Neural cell (in vitro differentiated cells): ENCODE data around the gene SALL2. TPM values are rescaled to one million over a fixed set of nuclear protein-coding genes. Genes with fewer than 3 reads are reported as not detected.

ENCODE experiments used
- H2AFZ ChIP-seq: fragments of 200-600, 300-800 bp; sonication (generic), shearing (Covaris generic); 2 replicates; pipeline ENCODE4 v1.6.0; 2014; ENCODE audit warnings: low read depth, mild to moderate bottlenecking, antibody characterized with exemption, low read length, moderate library complexity
- H3F3A ChIP-seq: fragments of 200-600 bp; shearing (Covaris generic); 2 replicates; pipeline ENCODE4 v1.6.1; 2016; ENCODE audit warnings: mild to moderate bottlenecking, moderate library complexity, mixed read lengths, antibody characterized with exemption, low read length; ENCODE audit not compliant: insufficient read depth, poor library complexity, severe bottlenecking
- H3K27ac ChIP-seq: fragments of 200-600, 300-800 bp; sonication (generic), shearing (Covaris generic); 2 replicates; pipeline ENCODE4 v1.5.1; 2014; ENCODE audit warnings: mild to moderate bottlenecking, low read length, moderate library complexity
- H3K27me3 ChIP-seq: fragments of 300-800, 200-600 bp; sonication (generic), shearing (Covaris generic); 2 replicates; pipeline ENCODE4 v1.6.0; 2014; ENCODE audit warnings: mild to moderate bottlenecking, low read depth, low read length, moderate library complexity; ENCODE audit not compliant: insufficient read depth
- H3K36me3 ChIP-seq: fragments of 300-800, 200-600 bp; sonication (generic), shearing (Covaris generic); 2 replicates; pipeline ENCODE4 v1.5.1; 2014; ENCODE audit warnings: mild to moderate bottlenecking, antibody characterized with exemption, low read length, moderate library complexity; ENCODE audit not compliant: insufficient read depth
- H3K4me2 ChIP-seq: fragments of 300-800, 200-600 bp; sonication (generic), shearing (Covaris generic); 2 replicates; pipeline ENCODE4 v1.6.0; 2014; ENCODE audit warnings: mild to moderate bottlenecking, low read length
- H3K4me3 ChIP-seq: fragments of 300-800, 200-600 bp; sonication (generic), shearing (Covaris generic); 2 replicates; pipeline ENCODE4 v1.5.1; 2014; ENCODE audit warnings: mild to moderate bottlenecking, low read length, moderate library complexity
- H3K79me2 ChIP-seq: fragments of 200-600 bp; shearing (Covaris generic); replicated peaks from 2 replicates; pipeline ENCODE4 v1.6.0; 2014; ENCODE audit warnings: mild to moderate bottlenecking, low read length, moderate library complexity; ENCODE audit not compliant: insufficient read depth
- H3K9ac ChIP-seq: fragments of 300-800, 200-600 bp; sonication (generic), shearing (Covaris generic); 2 replicates; pipeline ENCODE4 v1.6.1; 2016; ENCODE audit warnings: mild to moderate bottlenecking, low read length, mixed read lengths
- H3K9me2 ChIP-seq: fragments of 200-600 bp; shearing (Covaris generic); 2 replicates; pipeline ENCODE4 v1.6.1; 2016; ENCODE audit warnings: mild to moderate bottlenecking, low read length, mixed read lengths; ENCODE audit not compliant: insufficient read depth
- H3K9me3 ChIP-seq: fragments of 200-600, 300-800 bp; sonication (generic), shearing (Covaris generic); 2 replicates; pipeline ENCODE4 v1.6.1; 2016; ENCODE audit warnings: mild to moderate bottlenecking, mixed run types, low read length, moderate library complexity, mixed read lengths
- H4K20me1 ChIP-seq: fragments of 200-600 bp; shearing (Covaris generic); 2 replicates; pipeline ENCODE4 v1.6.1; 2016; ENCODE audit warnings: mild to moderate bottlenecking, mixed run types; ENCODE audit not compliant: insufficient read depth
- EP300 ChIP-seq: fragments of 450-650 bp; conservative IDR thresholded peaks from 2 replicates; pipeline ENCODE4 v1.6.1; 2014; ENCODE audit warnings: antibody characterized with exemption, mild to moderate bottlenecking, moderate library complexity; ENCODE audit not compliant: poor library complexity, severe bottlenecking
- EZH2 ChIP-seq: fragments of 200-600, 300-800 bp; shearing (Covaris generic), sonication (generic); IDR thresholded peaks from 2 replicates; pipeline ENCODE4 v1.6.1; 2014; ENCODE audit warnings: antibody characterized with exemption, low read length, borderline replicate concordance, mild to moderate bottlenecking; ENCODE audit not compliant: insufficient read depth, poor library complexity, severe bottlenecking
- MXI1 ChIP-seq: fragments of 450-650 bp; conservative IDR thresholded peaks from 2 replicates; pipeline ENCODE4 v1.6.1; 2014; ENCODE audit warnings: antibody characterized with exemption, mild to moderate bottlenecking; ENCODE audit not compliant: poor library complexity, severe bottlenecking
- POLR2AphosphoS5 ChIP-seq: IDR thresholded peaks from 2 replicates; pipeline ENCODE4 v1.6.1; 2012
- RAD21 ChIP-seq: fragments of 450-650 bp; conservative IDR thresholded peaks from 2 replicates; pipeline ENCODE4 v1.6.1; 2014; ENCODE audit warnings: antibody characterized with exemption, mild to moderate bottlenecking, moderate library complexity
- SMC3 ChIP-seq: fragments of 450-650 bp; conservative IDR thresholded peaks from 2 replicates; pipeline ENCODE4 v1.6.1; 2014; ENCODE audit warnings: antibody characterized with exemption, mild to moderate bottlenecking, moderate library complexity; ENCODE audit not compliant: poor library complexity
- TAF1 ChIP-seq: IDR thresholded peaks from 2 replicates; pipeline ENCODE4 v1.6.1; 2012; ENCODE audit warnings: low read depth
- polyA plus RNA-seq: library from polyadenylated mRNA; depleted of rRNA; stranded (reverse); fragments of >200 nt; gene quantifications from 2 replicates; pipeline ENCODE4 v1.2.3, GENCODE V29; 2014
- TF ChIP-seq, protein P1 (sequence below): fragments of 450-650 bp; IDR thresholded peaks from 2 replicates; pipeline ENCODE4 v1.5.1; 2014; ENCODE audit warnings: antibody characterized with exemption, mild to moderate bottlenecking, moderate library complexity; ENCODE audit not compliant: poor library complexity, severe bottlenecking
- TF ChIP-seq, protein P2 (sequence below): IDR thresholded peaks from 2 replicates; pipeline ENCODE4 v1.6.1; 2012; ENCODE audit warnings: borderline replicate concordance

SALL2 gene
- polyA plus RNA-seq, 1 donor from 2014 or later, result 23.6 TPM

DNA sequence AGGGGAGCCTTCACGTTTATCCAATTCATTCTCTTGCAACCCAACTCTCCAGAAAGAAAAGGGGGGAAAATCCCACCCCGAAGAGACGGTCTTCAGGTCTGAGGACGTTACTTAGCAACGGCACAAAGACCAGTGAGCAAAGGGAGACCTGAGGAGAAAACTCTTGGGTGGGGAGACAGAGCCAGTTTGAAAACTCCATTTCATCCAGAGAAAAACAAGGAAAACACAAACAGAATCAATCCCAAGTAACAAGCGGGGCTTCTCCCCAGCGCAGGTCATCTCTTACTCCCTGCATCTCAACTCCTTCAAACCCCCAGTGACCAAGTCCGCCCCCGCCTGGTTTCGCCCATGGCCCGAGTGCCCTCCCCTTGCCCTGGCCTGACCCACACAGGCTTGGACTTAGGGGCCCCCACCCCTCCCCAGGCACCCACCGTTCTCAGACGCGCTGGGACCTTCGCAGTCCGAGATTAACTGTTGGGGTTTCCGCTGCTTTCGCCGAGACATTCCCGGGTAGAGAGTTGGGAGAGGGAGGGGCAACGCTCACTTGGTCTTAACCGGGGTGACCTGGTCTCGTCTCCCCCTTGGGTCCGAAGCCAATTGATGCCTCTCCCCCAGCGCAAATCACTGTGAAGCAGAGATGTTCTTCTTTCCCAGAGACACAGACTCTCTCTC lies 10.4 kb upstream of the SALL2 start:
- Histone ChIP-seq H2AFZ (peak overlapping the region; percentile 41), H3K9me3 (no peaks in the 10 kb centered on the region), H3K27me3 (no peaks in the 10 kb centered on the region), H3K4me2 (peak overlapping the region; percentile 84), H3F3A (no peaks in the 10 kb centered on the region), H4K20me1 (no peaks in the 10 kb centered on the region), H3K36me3 (no peaks in the 10 kb centered on the region), H3K79me2 (peaks cover 54% of the 10 kb centered on the region), H3K9ac (peak overlapping the region; percentile 62), H3K9me2 (no peaks in the 10 kb centered on the region), H3K4me3 (peak overlapping the region; percentile 74), H3K27ac (no peak overlapping the region)
- no peak for TF ChIP-seq POLR2AphosphoS5
- TF ChIP-seq, protein P1, sequence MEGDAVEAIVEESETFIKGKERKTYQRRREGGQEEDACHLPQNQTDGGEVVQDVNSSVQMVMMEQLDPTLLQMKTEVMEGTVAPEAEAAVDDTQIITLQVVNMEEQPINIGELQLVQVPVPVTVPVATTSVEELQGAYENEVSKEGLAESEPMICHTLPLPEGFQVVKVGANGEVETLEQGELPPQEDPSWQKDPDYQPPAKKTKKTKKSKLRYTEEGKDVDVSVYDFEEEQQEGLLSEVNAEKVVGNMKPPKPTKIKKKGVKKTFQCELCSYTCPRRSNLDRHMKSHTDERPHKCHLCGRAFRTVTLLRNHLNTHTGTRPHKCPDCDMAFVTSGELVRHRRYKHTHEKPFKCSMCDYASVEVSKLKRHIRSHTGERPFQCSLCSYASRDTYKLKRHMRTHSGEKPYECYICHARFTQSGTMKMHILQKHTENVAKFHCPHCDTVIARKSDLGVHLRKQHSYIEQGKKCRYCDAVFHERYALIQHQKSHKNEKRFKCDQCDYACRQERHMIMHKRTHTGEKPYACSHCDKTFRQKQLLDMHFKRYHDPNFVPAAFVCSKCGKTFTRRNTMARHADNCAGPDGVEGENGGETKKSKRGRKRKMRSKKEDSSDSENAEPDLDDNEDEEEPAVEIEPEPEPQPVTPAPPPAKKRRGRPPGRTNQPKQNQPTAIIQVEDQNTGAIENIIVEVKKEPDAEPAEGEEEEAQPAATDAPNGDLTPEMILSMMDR, result no peak
- TF ChIP-seq EZH2, result no peak
- TF ChIP-seq TAF1, result no peak
- TF ChIP-seq RAD21, result no peak
- no peak for TF ChIP-seq MXI1
- TF ChIP-seq SMC3, result no peak
- no peak for TF ChIP-seq EP300
- TF ChIP-seq, protein P2, sequence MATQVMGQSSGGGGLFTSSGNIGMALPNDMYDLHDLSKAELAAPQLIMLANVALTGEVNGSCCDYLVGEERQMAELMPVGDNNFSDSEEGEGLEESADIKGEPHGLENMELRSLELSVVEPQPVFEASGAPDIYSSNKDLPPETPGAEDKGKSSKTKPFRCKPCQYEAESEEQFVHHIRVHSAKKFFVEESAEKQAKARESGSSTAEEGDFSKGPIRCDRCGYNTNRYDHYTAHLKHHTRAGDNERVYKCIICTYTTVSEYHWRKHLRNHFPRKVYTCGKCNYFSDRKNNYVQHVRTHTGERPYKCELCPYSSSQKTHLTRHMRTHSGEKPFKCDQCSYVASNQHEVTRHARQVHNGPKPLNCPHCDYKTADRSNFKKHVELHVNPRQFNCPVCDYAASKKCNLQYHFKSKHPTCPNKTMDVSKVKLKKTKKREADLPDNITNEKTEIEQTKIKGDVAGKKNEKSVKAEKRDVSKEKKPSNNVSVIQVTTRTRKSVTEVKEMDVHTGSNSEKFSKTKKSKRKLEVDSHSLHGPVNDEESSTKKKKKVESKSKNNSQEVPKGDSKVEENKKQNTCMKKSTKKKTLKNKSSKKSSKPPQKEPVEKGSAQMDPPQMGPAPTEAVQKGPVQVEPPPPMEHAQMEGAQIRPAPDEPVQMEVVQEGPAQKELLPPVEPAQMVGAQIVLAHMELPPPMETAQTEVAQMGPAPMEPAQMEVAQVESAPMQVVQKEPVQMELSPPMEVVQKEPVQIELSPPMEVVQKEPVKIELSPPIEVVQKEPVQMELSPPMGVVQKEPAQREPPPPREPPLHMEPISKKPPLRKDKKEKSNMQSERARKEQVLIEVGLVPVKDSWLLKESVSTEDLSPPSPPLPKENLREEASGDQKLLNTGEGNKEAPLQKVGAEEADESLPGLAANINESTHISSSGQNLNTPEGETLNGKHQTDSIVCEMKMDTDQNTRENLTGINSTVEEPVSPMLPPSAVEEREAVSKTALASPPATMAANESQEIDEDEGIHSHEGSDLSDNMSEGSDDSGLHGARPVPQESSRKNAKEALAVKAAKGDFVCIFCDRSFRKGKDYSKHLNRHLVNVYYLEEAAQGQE, result no peak

DNA sequence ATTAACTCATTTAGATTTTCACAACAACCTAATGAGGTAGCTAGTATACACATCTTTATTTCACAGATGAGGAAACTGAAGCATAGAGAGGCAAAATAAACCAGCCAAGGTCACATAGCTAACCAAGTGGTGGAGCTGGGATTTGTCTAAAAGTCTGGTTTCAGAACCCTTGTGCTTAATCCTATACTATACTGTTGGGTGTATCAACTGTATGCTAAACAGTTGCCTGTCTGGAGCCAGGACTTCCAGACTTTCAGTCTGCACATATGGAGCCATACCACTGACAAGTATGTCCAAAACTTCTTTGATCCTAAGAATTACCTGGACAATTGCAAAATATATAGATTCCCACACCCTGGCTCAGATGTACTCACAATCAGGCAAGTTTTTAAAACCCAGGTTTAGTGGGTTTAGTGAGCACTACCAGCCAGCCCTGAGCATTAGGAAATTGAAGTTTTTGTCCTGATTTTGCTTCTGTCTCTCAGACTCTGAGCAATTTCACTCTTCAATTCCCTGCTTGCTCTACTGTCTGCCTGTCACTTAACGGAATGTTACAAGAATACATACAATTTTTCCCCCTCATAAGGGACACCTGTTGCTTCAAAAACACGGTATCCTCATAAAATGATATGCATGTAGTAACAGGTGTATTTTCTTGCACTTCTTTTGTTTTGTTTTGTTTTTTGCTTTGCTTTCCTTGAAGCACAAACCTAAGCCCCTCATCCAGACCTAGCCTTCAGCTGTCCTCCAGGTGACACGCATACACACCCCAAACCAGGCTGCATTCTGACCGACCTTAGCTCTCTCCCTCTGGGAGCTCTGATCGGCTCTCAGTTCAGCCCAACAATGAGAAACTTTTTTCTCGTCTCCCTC lies 9.6 kb upstream of the SALL2 start:
- no peaks in the 10 kb centered on the region for H4K20me1 ChIP-seq
- peak overlapping the region; percentile 74 for H3K4me3 ChIP-seq
- TF ChIP-seq SMC3 (no peak), MXI1 (no peak), EP300 (no peak), EZH2 (no peak), TAF1 (no peak), RAD21 (no peak), POLR2AphosphoS5 (no peak)
- TF ChIP-seq, protein P2, result no peak
- TF ChIP-seq, protein P1, result no peak
- no peaks in the 10 kb centered on the region for H3K27me3 ChIP-seq
- peaks cover 60% of the 10 kb centered on the region for H3K79me2 ChIP-seq
- no peak overlapping the region for H3K9ac ChIP-seq
- no peaks in the 10 kb centered on the region for H3K9me3 ChIP-seq
- H3K9me2 ChIP-seq, result no peaks in the 10 kb centered on the region
- H3K4me2 ChIP-seq, result peak overlapping the region; percentile 84
- no peak overlapping the region for H2AFZ ChIP-seq
- H3K27ac ChIP-seq, result no peak overlapping the region
- no peaks in the 10 kb centered on the region for H3F3A ChIP-seq
- no peaks in the 10 kb centered on the region for H3K36me3 ChIP-seq
